AG09309 (cell line): ENCODE data around the gene FXR2.

Experiments
- DNase-seq: peaks from one replicate; pipeline ENCODE4 v3.0.0-alpha.2; 2010; ENCODE audit warnings: low read depth
- H3K4me3 ChIP-seq: 2 replicates; pipeline ENCODE4 v1.5.1; 2011; ENCODE audit warnings: mild to moderate bottlenecking, low read depth, low read length, moderate library complexity; ENCODE audit not compliant: control insufficient read depth
- TF ChIP-seq, protein P1 (sequence below): IDR thresholded peaks from 2 replicates; pipeline ENCODE4 v1.5.1; 2011; ENCODE audit warnings: mild to moderate bottlenecking, low read depth, low read length, inconsistent platforms; ENCODE audit not compliant: insufficient read depth, control insufficient read depth; ENCODE audit errors: missing control alignments

The FXR2 gene

DNA sequence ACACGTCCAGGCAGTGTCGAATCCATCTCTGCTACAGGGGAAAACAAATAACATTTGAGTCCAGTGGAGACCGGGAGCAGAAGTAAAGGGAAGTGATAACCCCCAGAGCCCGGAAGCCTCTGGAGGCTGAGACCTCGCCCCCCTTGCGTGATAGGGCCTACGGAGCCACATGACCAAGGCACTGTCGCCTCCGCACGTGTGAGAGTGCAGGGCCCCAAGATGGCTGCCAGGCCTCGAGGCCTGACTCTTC lies 42.4 kb downstream of the FXR2 start:
- DNase-seq = no peak
- TF ChIP-seq, protein P1, sequence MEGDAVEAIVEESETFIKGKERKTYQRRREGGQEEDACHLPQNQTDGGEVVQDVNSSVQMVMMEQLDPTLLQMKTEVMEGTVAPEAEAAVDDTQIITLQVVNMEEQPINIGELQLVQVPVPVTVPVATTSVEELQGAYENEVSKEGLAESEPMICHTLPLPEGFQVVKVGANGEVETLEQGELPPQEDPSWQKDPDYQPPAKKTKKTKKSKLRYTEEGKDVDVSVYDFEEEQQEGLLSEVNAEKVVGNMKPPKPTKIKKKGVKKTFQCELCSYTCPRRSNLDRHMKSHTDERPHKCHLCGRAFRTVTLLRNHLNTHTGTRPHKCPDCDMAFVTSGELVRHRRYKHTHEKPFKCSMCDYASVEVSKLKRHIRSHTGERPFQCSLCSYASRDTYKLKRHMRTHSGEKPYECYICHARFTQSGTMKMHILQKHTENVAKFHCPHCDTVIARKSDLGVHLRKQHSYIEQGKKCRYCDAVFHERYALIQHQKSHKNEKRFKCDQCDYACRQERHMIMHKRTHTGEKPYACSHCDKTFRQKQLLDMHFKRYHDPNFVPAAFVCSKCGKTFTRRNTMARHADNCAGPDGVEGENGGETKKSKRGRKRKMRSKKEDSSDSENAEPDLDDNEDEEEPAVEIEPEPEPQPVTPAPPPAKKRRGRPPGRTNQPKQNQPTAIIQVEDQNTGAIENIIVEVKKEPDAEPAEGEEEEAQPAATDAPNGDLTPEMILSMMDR = no peak
- H3K4me3 ChIP-seq = peak overlapping the region; percentile 55

DNA sequence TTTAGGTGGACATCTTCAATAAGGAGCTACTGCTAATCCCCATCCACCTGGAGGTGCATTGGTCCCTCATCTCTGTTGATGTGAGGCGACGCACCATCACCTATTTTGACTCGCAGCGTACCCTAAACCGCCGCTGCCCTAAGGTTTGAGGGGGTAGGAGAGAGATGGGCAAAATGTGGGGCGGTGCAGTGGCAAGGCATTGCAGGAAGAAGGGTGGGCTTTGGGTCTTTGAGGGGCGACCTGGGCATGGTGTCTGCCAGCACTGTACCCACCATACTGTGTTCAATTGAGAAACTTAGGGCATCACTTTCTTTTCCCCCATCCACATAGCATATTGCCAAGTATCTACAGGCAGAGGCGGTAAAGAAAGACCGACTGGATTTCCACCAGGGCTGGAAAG lies 44.3 kb downstream of the FXR2 start:
- TF ChIP-seq, protein P1 = no peak
- DNase-seq = no peak
- H3K4me3 ChIP-seq = no peak overlapping the region

DNA sequence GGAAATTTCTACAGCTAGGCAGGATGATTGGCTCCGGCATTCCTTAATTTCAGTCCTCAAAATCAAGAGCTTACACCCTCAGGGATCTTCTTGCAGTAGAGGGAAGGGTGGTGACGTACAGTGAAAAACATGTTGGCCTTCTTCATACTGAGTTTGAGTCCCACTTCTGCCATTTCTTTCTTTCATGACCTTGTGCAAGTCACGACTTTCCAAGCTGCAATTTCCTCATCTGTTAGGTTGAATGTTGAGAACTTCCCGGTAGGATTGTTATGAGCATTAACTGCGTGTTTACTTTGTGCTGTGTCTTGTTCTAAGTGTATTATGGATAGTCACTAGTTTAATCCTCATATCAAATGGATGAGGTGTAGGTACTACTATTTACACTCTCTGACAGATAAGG lies 45.1 kb downstream of the FXR2 start:
- no peak overlapping the region for H3K4me3 ChIP-seq
- TF ChIP-seq, protein P1 = no peak
- no peak for DNase-seq

DNA sequence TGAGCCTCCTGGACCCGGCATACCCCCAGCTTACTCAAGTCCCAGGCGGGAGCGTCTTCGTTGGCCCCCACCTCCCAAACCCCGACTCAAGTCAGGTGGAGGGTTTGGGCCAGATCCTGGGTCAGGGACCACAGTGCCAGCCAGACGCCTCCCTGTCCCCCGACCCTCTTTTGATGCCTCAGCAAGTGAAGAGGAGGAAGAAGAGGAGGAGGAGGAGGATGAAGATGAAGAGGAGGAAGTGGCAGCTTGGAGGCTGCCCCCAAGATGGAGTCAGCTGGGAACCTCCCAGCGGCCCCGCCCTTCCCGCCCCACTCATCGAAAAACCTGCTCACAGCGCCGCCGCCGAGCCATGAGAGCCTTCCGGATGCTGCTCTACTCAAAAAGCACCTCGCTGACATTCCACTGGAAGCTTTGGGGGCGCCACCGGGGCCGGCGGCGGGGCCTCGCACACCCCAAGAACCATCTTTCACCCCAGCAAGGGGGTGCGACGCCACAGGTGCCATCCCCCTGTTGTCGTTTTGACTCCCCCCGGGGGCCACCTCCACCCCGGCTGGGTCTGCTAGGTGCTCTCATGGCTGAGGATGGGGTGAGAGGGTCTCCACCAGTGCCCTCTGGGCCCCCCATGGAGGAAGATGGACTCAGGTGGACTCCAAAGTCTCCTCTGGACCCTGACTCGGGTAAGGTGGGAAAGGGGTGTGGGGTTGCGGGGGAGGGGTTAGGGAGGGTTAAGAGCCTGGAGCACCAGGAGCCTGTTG lies 51.4 kb downstream of the FXR2 start:
- DNase-seq = no peak
- H3K4me3 ChIP-seq = peak overlapping the region; percentile 82
- TF ChIP-seq, protein P1 = no peak

DNA sequence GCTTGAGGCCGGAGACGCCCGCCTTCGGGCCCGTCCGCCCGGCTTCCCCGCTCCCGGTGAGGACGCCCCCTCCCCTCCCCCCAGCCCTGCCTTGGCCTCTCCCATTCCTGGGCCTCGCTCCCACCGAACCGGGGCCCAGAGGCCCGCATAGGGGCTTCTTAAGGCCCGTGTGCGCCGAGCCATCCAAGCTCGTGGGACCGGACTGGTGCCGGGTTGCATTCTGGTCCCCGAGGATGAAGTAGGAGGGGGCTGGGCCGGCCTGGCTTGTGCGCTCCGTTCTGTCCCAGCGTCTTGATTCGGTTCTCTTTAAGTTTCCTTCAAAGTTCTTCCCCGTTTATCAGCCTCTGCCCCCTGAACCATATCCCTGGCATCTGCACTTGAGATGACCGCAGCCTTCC lies 52.5 kb downstream of the FXR2 start:
- H3K4me3 ChIP-seq = peak overlapping the region; percentile 82
- TF ChIP-seq, protein P1 = no peak
- DNase-seq = no peak

DNA sequence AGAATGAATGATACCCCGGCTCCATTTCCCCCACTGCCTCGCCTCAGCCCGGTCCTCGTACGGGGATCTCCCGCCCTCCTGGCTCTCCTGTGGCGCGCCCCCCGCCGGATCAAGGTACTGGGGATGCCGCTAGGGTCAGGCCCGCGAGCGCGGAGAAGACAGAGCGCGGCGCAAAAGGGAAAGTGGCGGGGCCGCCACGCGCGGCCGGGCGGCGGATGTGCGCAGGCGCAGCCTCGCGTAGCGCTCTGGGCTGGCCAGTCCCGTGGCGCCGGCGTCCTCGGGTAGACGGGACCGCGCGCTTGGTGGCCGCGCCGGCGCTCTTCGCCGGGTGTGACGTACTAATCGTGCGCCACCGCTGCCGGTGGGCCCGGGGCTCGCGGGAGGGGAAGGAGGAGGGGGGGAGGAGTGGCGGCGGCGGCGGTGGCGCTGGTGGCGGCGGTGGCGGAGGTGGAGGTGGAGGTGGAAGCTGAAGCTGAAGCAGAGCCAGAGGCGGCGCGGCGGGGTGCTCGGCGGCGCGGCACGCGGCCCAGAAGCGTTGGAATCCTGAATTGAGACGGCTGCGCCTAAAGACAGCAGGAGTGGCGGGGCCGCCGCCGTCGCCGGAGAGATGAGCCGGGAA lies 53.0 kb downstream of the FXR2 start, which contains the start of gene SENP3:
Gene SENP3 (plus strand): TSS at position 331 of the 619 bp plus-strand sequence. CDS start 1,158 bp downstream, outside the sequence.
- DNase-seq = peak; percentile 61
- TF ChIP-seq, protein P1 = no peak

More for the DNA sequence above, 53.0 kb downstream of the FXR2 start, which contains the start of gene SENP3:
- peak within 1 kb of the TSS; percentile 82 for H3K4me3 ChIP-seq
